MM.1S (cell line): ENCODE results near the gene AVL9.
"Not testable (repeated sequence)": the region's sequence is repeated elsewhere in the genome, so short reads cannot be mapped to it uniquely, and the experiment has no call there.

ENCODE experiments used
- CTCF ChIP-seq: fragments of 300-600 bp; sonication (generic); IDR thresholded peaks from 2 replicates; pipeline ENCODE4 v1.5.1; 2016; ENCODE audit warnings: antibody characterized with exemption, low read length, mixed read lengths
- EZH2 ChIP-seq: fragments of 300-600 bp; sonication (generic); optimal IDR thresholded peaks from 2 replicates; pipeline ENCODE3; 2017; ENCODE audit warnings: low read depth, mild to moderate bottlenecking, antibody characterized with exemption, low read length, mixed read lengths

GRCh38 chr7:32619416-32619815 lies 124.1 kb downstream of the AVL9 start:
- not testable (repeated sequence) for TF ChIP-seq CTCF, EZH2
